ENCODE measurements around the gene SGCA. TPM values are rescaled to one million over a fixed set of nuclear protein-coding genes. Genes with fewer than 3 reads are reported as not detected.

Gene SGCA
- total RNA-seq, 2 donors from 2014 or later = 0.42 TPM; not detected in 1

DNA sequence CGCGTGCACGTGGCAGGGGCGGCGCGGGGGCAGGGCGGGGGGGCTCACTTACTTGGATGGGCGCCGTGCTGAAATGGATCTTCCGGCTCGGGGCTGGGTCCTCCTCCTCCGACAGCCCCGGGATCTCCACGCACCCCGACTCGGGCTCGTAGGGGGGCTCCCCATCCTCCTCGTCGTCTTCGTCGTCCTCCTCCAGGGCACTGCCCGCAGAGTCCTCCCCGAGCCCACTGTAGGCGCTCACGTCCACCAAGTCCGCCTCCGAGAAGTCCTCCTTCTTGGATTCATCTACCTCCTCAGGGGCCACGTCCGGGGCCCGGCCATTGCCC, 16.8 kb upstream of the SGCA start:
- DNase-seq (ENCODE audit: low spot score) (no peak), ATAC-seq (no peak)
- peaks cover 10% of the 10 kb centered on the region for H3K36me3 Mint-ChIP-seq
- H3K4me3 Mint-ChIP-seq = peak overlapping the region; percentile 97
- H3K27me3 Mint-ChIP-seq = no peaks in the 10 kb centered on the region
- no peaks in the 10 kb centered on the region for H3K9me3 Mint-ChIP-seq
- H3K27ac Mint-ChIP-seq = peak overlapping the region; percentile 97
- H3K4me1 Mint-ChIP-seq (ENCODE audit: low read depth in 2 of 2) = peaks cover 38 to 39% of the 10 kb centered on the region in 2 donors

DNA sequence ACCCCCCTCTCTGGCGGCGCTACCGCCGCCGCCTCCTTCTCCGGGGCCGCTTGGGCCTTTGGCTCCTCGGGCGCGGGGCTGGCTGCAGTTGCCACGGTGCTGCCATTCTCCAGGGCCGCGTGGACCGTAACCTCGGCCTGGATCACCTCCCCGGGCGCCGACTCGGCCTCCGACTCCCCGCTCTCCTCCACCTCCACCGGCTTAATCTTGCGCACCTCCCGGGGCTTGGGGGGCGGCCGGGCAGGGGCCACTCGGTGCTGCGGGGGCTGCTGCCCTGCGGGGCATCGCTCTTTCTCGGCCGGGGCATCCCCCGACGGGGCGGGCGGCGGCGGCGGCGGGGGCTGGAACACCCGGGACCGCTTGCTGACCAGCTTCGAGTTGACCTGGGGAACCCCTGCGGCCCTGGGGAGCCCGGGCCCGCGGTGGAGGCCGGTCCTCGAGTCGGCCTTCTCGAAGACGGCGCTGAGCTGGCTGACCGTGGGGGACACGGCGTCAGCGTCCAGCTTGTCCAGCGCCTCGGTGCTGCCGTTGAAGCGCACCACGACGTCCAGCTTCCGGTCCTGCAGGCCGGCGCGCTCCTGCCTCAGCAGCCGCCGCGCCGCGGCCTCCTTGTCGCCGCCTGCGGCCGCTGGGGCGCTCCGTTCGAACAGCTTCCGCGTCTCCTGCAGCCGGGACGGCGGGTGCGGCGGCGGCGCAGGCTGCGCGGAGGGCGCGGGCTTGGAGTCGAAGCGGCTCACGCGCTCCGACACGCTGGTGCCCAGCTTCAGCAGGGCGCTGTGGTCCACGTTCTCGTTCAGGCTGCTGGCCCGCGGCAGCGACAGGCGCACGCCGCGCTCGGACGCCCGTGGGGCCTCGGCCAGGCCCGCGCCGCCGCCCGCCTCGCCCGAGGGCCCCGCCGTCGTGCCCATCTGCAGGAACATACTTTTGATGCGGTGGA, 16.1 kb upstream of the SGCA start:
- Mint-ChIP-seq H3K4me1 (ENCODE audit: low read depth in 2 of 2) (peaks cover 31 to 33% of the 10 kb centered on the region in 2 donors), H3K4me3 (peak overlapping the region; percentile 97)
- peak; percentile 26 to 39 for ATAC-seq

DNA sequence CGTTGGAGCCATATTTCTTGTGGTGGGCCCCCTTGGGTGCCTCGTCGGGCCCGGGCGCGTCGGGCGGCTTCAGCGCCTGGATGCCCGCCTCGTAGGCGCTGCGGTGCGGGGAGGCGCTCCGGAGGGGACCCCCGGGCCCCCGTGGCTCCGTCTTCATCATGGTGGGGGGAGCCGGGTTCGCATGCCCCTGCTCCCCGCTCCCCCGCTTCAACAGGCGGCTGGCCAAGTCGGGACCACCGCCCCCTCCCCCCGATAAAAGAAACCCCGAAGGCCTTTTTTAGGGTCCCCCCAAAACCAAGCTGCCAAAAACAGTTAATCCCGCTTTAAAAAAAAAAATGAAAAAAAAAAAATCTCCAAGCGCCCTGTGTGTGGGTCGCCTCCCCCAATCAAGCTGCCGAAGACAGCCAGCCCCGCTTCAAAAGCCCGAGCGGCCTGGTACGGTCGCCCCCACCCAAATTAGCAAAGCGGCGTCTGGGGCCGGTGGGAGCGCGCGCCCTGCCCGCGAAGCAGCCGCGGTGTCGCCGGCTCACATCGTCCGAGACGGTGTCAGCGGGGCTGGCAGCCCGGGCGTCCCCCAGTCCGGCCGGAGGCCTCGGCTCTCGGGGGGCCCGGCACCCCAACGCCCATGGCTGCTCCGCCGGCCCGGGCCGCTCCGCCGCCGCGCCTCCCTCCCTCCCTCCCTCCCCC, 15.3 kb upstream of the SGCA start, which contains the start of gene PPP1R9B:
Gene PPP1R9B, minus strand, starts transcription at position 324 of the 687 bp plus-strand sequence. Its CDS starts 164 bp downstream, at position 160.
- H3K27ac Mint-ChIP-seq = peak within 1 kb of the TSS; percentile 88 to 97
- H3K9me3 Mint-ChIP-seq = no peaks in the 10 kb centered on the region
- H3K27me3 Mint-ChIP-seq = no peaks in the 10 kb centered on the region
- peaks cover 23 to 26% of the 10 kb centered on the region in 2 donors for H3K4me1 Mint-ChIP-seq (ENCODE audit: low read depth in 2 of 2)
- H3K36me3 Mint-ChIP-seq = peaks cover 6% of the 10 kb centered on the region
- ATAC-seq = peak in 1 of 2 donors; percentile 17
- H3K4me3 Mint-ChIP-seq = peak within 1 kb of the TSS; percentile 97
- DNase-seq (ENCODE audit: low spot score) = no peak

More for the DNA sequence above, 16.1 kb upstream of the SGCA start:
- peak; percentile 78 for DNase-seq (ENCODE audit: low spot score)
- Mint-ChIP-seq H3K9me3 (no peaks in the 10 kb centered on the region), H3K27me3 (no peaks in the 10 kb centered on the region), H3K27ac (peak overlapping the region; percentile 97), H3K36me3 (peaks cover 6% of the 10 kb centered on the region)

DNA sequence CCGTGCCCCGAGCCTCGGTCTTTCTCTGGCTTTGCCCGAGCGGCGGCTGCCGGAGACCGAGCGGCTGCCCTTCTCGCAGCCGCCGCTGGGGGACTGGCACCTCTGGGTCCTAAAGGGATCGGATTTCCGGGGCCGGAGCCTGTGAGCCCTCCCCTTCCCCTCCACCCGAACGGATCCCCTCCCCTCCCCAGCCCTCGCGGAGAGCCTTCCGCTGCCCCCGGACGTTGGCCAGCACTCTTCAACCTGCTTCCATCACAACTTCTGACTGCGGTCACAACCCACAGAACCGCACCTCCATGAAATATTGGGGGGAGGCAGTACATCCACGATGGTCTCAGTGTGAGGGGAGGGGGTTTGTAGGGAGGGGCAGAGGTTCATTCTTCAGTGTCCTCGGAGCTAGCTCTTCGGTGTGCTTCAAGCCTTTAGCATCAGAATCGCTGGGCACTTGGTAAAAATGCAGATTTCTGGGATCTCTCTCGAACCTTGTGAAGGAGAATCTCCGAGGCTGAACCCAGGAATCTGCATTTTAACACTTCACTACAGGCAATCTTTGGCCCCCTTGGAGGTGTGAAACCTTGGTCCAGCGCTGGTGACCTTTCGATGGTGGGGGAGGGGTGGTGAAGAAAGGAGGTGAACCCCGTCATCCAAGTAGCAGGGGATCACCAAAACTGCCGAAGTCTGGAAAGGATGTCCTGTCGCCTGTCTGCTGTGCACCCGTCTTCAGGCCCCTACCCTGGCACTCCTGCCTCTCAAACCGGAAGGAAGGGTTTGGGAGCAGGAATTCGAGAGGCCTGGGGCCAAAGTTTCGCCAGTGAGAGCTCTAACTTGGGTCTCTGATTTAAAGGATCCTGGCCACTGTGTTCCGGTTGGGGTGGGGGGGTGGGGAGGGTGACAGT, 14.5 kb upstream of the SGCA start:
- peak overlapping the region; percentile 97 for H3K4me3 Mint-ChIP-seq
- peaks cover 18 to 19% of the 10 kb centered on the region in 2 donors for H3K4me1 Mint-ChIP-seq (ENCODE audit: low read depth in 2 of 2)
- no peaks in the 10 kb centered on the region for H3K9me3 Mint-ChIP-seq
- ATAC-seq (peak; percentile 87 to 89), DNase-seq (ENCODE audit: low spot score) (peak; percentile 94)
- no peaks in the 10 kb centered on the region for H3K27me3 Mint-ChIP-seq
- H3K36me3 Mint-ChIP-seq = peaks cover 6% of the 10 kb centered on the region
- H3K27ac Mint-ChIP-seq = peak overlapping the region; percentile 85 to 88

DNA sequence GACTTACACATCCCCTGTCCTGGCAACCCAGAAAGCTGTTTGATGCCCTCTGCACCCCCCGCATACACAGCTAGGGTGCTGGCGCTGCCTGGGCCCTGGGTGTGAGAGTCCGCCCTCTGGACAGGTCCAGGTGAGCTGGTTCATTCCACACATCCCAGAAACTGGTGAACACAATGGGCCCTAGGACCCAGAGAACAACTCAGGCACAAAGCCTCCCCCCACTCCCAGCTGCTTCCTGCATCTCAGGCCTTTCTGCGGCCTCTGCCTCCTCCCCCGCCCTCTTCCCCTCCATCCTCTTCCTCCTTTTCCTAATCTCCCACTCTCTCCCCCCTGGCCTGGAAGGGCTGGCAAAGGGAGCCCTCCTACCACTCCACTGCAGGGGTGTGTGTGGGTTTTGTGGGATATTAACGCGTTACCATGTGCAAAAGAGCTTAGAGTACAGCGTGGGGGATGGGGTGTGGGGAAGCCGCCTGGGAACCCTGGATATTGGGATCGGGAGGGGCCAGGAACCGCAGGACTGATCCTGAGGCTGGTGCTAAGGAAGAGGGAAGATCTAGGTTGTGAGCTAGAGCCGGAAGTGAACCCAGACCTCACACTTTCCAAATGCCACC, 13.8 kb upstream of the SGCA start:
- ATAC-seq = peak; percentile 7 to 35

DNA sequence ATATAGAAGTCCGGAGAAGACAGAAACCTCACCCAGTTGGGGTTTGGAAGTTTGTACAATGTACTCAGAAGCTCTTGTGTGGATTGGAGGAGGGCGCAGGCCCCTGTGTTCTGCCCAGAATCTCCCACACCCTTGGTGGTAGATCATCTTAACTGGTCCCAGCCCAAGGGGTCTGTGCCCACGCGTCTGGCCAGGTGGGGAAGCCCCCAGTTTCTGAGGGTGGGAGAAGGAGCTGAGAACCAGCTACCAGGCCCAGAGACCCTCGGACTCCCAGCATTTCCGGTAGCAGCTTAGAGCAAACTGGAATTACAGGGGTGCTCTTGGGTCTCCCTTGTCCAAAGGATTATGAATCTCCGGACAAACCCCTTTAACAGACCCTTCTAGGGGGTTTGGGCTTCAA, 13.1 kb upstream of the SGCA start:
- no peaks in the 10 kb centered on the region for H3K36me3 Mint-ChIP-seq
- peak overlapping the region in 1 of 2 donors; percentile 85 for H3K27ac Mint-ChIP-seq
- H3K9me3 Mint-ChIP-seq = no peaks in the 10 kb centered on the region
- H3K4me1 Mint-ChIP-seq (ENCODE audit: low read depth in 2 of 2) = peaks cover 5 to 8% of the 10 kb centered on the region in 2 donors
- no peak for DNase-seq (ENCODE audit: low spot score)
- no peak overlapping the region for H3K4me3 Mint-ChIP-seq
- no peak for ATAC-seq
- H3K27me3 Mint-ChIP-seq = no peaks in the 10 kb centered on the region

More for the DNA sequence above, 13.8 kb upstream of the SGCA start:
- H3K27me3 Mint-ChIP-seq = no peaks in the 10 kb centered on the region
- H3K9me3 Mint-ChIP-seq = no peaks in the 10 kb centered on the region
- H3K36me3 Mint-ChIP-seq = peaks cover 5% of the 10 kb centered on the region
- H3K4me3 Mint-ChIP-seq = peak overlapping the region; percentile 97
- H3K27ac Mint-ChIP-seq = peak overlapping the region; percentile 85 to 88
- DNase-seq (ENCODE audit: low spot score) = no peak
- peaks cover 11 to 12% of the 10 kb centered on the region in 2 donors for H3K4me1 Mint-ChIP-seq (ENCODE audit: low read depth in 2 of 2)

DNA sequence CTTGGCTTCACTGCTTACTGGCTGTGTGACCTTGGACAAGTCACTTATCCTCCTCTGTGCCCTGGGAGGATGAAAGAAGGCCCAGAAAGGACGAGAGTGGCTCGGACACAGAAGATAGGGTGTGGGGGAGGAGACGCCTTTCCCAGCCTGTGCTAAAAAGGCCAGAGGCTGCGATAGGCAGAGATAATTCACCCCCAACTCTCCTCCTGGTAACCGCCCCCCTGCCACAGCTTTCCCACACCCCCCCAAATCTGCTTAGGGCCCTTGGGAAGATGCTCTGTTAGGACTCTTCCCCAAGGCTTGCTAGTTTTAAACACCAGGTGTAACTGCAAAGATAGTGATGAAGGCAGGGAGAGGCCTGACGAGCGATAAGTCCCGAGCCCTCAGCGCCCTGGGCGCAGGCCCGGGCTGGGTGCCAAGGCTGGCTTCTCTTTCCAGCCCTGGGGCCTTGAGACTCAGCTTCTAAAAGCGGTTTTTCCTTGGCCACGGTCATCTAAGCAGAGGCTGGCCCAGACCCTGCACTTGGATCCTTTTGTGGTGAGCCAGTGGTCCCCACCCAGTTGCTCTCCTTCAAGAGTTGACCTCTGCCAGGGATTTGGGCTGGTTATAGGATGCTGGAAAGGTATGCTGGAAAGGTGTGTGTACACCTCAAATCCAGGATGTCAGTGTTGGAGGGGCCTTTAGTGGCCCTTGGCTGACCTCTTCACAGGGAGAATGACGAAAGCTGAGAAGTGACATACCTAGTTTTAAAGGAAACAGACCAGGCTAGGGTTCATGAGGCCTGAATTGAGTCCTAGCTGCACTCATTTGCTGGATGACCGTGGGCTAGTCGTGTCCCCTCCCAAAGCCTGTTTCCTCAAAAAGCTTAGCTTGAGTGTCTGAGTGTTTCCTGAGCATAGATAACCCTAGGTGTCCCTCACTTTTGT, 11.9 kb upstream of the SGCA start:
- ATAC-seq = no peak
- Mint-ChIP-seq H3K9me3 (no peaks in the 10 kb centered on the region), H3K4me3 (no peak overlapping the region), H3K36me3 (no peaks in the 10 kb centered on the region), H3K27me3 (no peaks in the 10 kb centered on the region), H3K4me1 (ENCODE audit: low read depth in 2 of 2) (peaks cover 13 to 14% of the 10 kb centered on the region in 2 donors), H3K27ac (peak overlapping the region in 1 of 2 donors; percentile 27)
- DNase-seq (ENCODE audit: low spot score) = no peak

DNA sequence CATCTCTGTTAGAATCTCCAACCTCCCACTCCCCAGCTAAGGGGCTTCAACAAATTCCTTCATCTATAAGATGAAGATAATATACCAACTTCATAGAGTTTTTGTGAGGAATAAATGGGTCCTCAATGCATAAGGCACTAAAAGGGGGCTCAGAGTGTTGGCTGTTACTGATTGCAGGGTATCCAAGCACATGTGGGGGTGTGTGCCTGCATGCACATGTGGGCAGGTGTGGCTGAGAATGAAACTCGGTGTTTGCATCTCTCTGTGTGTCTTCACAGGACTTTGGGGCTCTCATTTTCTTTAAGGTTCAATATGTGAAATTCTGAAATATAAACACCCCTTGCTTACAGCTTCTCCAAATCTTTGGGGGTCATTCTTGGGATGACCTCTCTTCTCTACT, 11.2 kb upstream of the SGCA start:
- H3K36me3 Mint-ChIP-seq = no peaks in the 10 kb centered on the region
- ATAC-seq (no peak), DNase-seq (ENCODE audit: low spot score) (no peak)
- H3K4me3 Mint-ChIP-seq = no peak overlapping the region
- no peaks in the 10 kb centered on the region for H3K9me3 Mint-ChIP-seq
- peak overlapping the region in 1 of 2 donors; percentile 27 for H3K27ac Mint-ChIP-seq
- H3K27me3 Mint-ChIP-seq = no peaks in the 10 kb centered on the region
- peaks cover 13 to 14% of the 10 kb centered on the region in 2 donors for H3K4me1 Mint-ChIP-seq (ENCODE audit: low read depth in 2 of 2)

DNA sequence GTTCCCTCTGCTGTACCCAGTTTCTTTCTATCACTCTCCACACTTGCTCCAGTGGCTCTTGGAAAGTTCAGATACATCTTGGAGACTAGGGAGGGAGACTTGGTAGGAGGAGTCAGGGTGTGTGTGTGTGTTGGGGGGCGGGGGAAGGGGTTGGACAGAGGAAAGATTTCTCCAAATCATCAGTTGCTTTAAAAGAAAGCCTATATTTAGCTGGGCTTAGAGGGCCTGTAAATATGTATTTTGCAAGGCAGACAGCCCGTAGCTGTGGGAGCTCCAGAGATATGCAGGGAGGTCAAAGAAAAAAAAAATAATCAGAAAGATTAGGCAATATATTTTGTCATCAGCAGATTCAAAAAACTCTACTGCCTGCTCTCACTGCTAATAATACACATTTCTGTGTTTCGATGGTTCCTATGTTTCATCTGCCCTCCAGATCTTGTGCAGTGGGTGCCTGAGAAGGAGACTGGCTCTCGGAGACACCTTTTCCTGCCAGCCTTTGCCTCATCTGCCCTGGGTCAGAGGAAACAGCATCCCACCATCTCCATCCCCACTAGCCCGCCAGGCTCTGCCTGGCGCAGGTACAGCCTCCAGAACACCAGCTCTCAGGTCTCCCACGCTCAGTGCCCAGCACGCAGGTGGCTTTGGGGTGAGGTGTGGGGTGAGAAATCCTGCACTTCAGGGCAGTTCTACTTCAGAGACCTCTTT, 10.5 kb upstream of the SGCA start:
- Mint-ChIP-seq H3K27me3 (no peaks in the 10 kb centered on the region), H3K4me3 (no peak overlapping the region), H3K9me3 (no peaks in the 10 kb centered on the region), H3K27ac (peak overlapping the region in 1 of 2 donors; percentile 27), H3K4me1 (ENCODE audit: low read depth in 2 of 2) (peaks cover 13 to 14% of the 10 kb centered on the region in 2 donors), H3K36me3 (no peaks in the 10 kb centered on the region)
- DNase-seq (ENCODE audit: low spot score) = no peak
- no peak for ATAC-seq

DNA sequence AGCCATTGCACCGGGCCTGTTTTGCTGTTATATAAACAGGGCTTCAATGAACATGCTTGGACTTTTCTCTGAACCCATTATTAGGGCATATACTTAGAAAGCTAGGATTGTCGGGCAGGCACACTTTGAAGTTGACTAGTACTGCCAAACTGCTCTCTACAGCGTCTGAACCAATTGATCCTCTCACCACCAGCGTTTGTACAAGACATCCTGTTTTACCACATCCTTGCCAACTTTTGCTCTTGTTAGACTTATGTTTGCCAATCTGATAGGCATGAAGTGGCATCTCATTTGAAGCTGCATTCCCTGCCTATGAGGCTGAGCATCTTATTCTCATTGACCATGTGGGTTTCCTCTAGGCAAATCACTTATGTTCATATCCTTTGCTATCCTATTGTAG, 7.9 kb upstream of the SGCA start:
- no peak for ATAC-seq
- Mint-ChIP-seq H3K27me3 (peaks cover 0 to 7% of the 10 kb centered on the region in 2 donors), H3K27ac (no peak overlapping the region), H3K4me3 (no peak overlapping the region), H3K4me1 (ENCODE audit: low read depth in 2 of 2) (peaks cover 26 to 31% of the 10 kb centered on the region in 2 donors), H3K9me3 (no peaks in the 10 kb centered on the region), H3K36me3 (no peaks in the 10 kb centered on the region)
- DNase-seq (ENCODE audit: low spot score) = no peak

DNA sequence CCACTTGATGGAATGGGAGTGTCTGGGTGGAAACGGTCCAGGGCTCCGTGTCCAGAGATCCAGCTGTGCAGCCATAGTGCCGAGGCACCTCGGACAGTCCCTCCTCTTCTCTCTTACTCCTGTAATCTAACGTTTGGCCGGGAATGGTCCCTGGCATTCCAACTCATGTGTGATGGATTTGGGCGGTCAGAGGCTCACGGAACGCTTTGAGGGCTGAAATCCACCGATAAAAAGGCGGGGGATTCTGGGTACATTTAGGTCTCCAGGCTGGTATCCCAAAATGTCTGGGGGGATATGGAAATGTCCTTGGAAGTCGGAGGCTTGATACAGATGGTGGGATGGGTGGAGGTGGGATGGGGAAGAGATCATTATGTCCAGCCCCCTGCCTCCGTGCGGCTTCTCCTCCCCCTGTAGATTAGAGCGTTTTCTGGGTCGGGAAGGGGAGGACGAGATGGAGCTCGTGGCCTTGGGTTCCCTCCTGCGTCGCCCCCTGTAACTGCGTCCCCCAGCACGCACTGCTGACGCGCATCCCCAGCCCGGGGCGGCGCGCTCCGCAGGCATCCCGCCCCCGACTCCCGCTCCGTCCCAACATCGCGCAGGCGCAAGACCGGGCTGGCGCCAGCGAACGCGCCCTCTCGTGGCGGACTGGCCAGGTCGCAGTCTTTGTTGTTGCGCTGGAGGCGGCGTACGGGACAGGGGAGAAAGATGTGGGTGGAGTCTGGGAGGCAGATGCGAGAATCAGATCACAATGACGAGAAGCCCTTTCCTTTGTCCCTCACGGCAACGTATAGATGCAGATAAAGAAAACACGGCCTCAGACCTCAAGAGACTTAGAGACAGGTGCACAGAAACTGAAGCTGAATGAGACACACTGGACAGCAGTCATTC, 4.5 kb upstream of the SGCA start:
- Mint-ChIP-seq H3K4me1 (ENCODE audit: low read depth in 2 of 2) (peaks cover 26 to 31% of the 10 kb centered on the region in 2 donors), H3K27ac (peak overlapping the region; percentile 70 to 81), H3K9me3 (no peaks in the 10 kb centered on the region), H3K36me3 (no peaks in the 10 kb centered on the region), H3K27me3 (peaks cover 0 to 7% of the 10 kb centered on the region in 2 donors), H3K4me3 (peak overlapping the region; percentile 85)
- ATAC-seq (peak; percentile 98), DNase-seq (ENCODE audit: low spot score) (peak; percentile 94)
